IMR-90 (cell line): Measurements from ENCODE around the gene DPEP1. TPM values are rescaled to one million over a fixed set of nuclear protein-coding genes. Genes with fewer than 3 reads are reported as not detected.

Experiments used
- ATAC-seq: fragments of 200-7000 bp; cut with Tn5 transposase; 2 replicates; pipeline ENCODE4 v1.9.1; 2020; ENCODE audit warnings: low read depth, mild to moderate bottlenecking, moderate library complexity
- BruUV-seq: library from RNA; stranded (reverse); fragments of 400-500 nt; replicated peaks from 2 replicates; lab custom pipeline; 2021; lab: Mats Ljungman, UMichigan
- CTCF ChIA-PET: fragments of 300-600 bp; formaldehyde crosslinking; extraction: SDS; loops from one replicate; lab custom pipeline; 2021; ENCODE audit warnings: antibody characterized with exemption; lab: Yijun Ruan, JAX
- POLR2A ChIA-PET: fragments of 300-600 bp; sonication (Branson Sonifier 250); formaldehyde crosslinking; loops from one replicate; lab custom pipeline; 2022; ENCODE audit warnings: antibody characterized with exemption; ENCODE audit not compliant: unreplicated experiment; lab: Charles Lee
- DNase-seq: peaks from one replicate; pipeline ENCODE4 v3.0.0; 2013
- H2AFZ ChIP-seq: replicated peaks from 2 replicates; pipeline ENCODE3; 2013; ENCODE audit warnings: low read length, mild to moderate bottlenecking; ENCODE audit not compliant: poor library complexity
- H2AK5ac ChIP-seq: 2 replicates; pipeline ENCODE4 v1.6.1; 2013; ENCODE audit warnings: low read depth, low read length, inconsistent platforms
- H2AK9ac ChIP-seq: replicated peaks from 2 replicates; pipeline ENCODE3; 2013; ENCODE audit warnings: mild to moderate bottlenecking, low read depth, low read length, moderate library complexity; ENCODE audit not compliant: poor library complexity
- H2BK120ac ChIP-seq: 2 replicates; pipeline ENCODE4 v1.6.1; 2013; ENCODE audit warnings: low read depth, low read length, inconsistent platforms
- H2BK15ac ChIP-seq: 3 replicates; pipeline ENCODE4 v1.6.1; 2013; ENCODE audit warnings: low read depth, low read length, inconsistent platforms
- H2BK20ac ChIP-seq: 2 replicates; pipeline ENCODE4 v1.6.1; 2013; ENCODE audit warnings: low read depth, mild to moderate bottlenecking, inconsistent platforms, low read length, moderate library complexity
- H2BK5ac ChIP-seq: 2 replicates; pipeline ENCODE4 v1.6.1; 2013; ENCODE audit warnings: mild to moderate bottlenecking, low read depth, low read length, inconsistent platforms; ENCODE audit not compliant: poor library complexity, severe bottlenecking
- H3K14ac ChIP-seq: replicated peaks from 2 replicates; pipeline ENCODE4 v1.6.1; 2013; ENCODE audit warnings: low read depth, low read length, inconsistent platforms
- H3K18ac ChIP-seq: 2 replicates; pipeline ENCODE4 v1.6.1; 2013; ENCODE audit warnings: low read depth, low read length, control low read depth
- H3K23ac ChIP-seq: 2 replicates; pipeline ENCODE4 v1.6.1; 2013; ENCODE audit warnings: low read depth, low read length, inconsistent platforms
- H3K27ac ChIP-seq: 2 replicates; pipeline ENCODE4 v1.5.1; 2013; ENCODE audit warnings: mild to moderate bottlenecking, control low read depth, low read length; ENCODE audit not compliant: insufficient read depth
- H3K27me3 ChIP-seq: 2 replicates; pipeline ENCODE4 v1.6.1; 2013; ENCODE audit warnings: low read length; ENCODE audit not compliant: control insufficient read depth, insufficient read depth
- H3K36me3 ChIP-seq: 2 replicates; pipeline ENCODE4 v1.6.1; 2013; ENCODE audit warnings: low read length, mixed read lengths; ENCODE audit not compliant: control insufficient read depth, insufficient read depth
- H3K4ac ChIP-seq: 2 replicates; pipeline ENCODE4 v1.6.1; 2013; ENCODE audit warnings: low read depth, low read length, inconsistent platforms
- H3K4me1 ChIP-seq: 2 replicates; pipeline ENCODE4 v1.6.1; 2013; ENCODE audit warnings: low read length, mixed read lengths; ENCODE audit not compliant: control insufficient read depth, insufficient read depth
- H3K4me2 ChIP-seq: 2 replicates; pipeline ENCODE4 v1.6.1; 2013; ENCODE audit warnings: low read depth, mild to moderate bottlenecking, control low read depth, low read length, moderate library complexity
- H3K4me3 ChIP-seq: 2 replicates; pipeline ENCODE4 v1.5.1; 2013; ENCODE audit warnings: low read depth, mild to moderate bottlenecking, control low read depth, low read length, moderate library complexity; ENCODE audit not compliant: insufficient read depth
- H3K56ac ChIP-seq: 2 replicates; pipeline ENCODE4 v1.6.1; 2013; ENCODE audit warnings: low read length, inconsistent platforms; ENCODE audit not compliant: insufficient read depth; ENCODE audit errors: extremely low read depth
- H3K79me1 ChIP-seq, 2 experiments: 2 replicates each; pipeline ENCODE4 v1.6.1; 2013; ENCODE audit warnings: low read length in 2 of 2, inconsistent platforms in 1 of 2, low read depth in 1 of 2
- H3K9ac ChIP-seq: 2 replicates; pipeline ENCODE4 v1.6.1; 2013; ENCODE audit warnings: low read depth, low read length, control low read depth
- H3K9me1 ChIP-seq: 2 replicates; pipeline ENCODE4 v1.6.1; 2013; ENCODE audit warnings: low read length, inconsistent platforms; ENCODE audit not compliant: insufficient read depth
- H3K9me3 ChIP-seq: 2 replicates; pipeline ENCODE4 v1.6.1; 2013; ENCODE audit warnings: low read length; ENCODE audit not compliant: control insufficient read depth, insufficient read depth
- H4K20me1 ChIP-seq: 2 replicates; pipeline ENCODE4 v1.6.1; 2013; ENCODE audit warnings: low read length, inconsistent platforms; ENCODE audit not compliant: insufficient read depth
- H4K5ac ChIP-seq: 2 replicates; pipeline ENCODE4 v1.6.1; 2013; ENCODE audit warnings: mild to moderate bottlenecking, low read depth, low read length, control low read depth
- H4K8ac ChIP-seq, 2 experiments: 2 replicates each; pipeline ENCODE4 v1.6.1; 2013; ENCODE audit warnings: low read depth in 2 of 2, low read length in 2 of 2, control low read depth in 1 of 2, inconsistent platforms in 1 of 2
- H4K91ac ChIP-seq: 2 replicates; pipeline ENCODE4 v1.6.1; 2013; ENCODE audit warnings: low read depth, low read length, inconsistent platforms; ENCODE audit not compliant: insufficient read depth
- CEBPB ChIP-seq: IDR thresholded peaks from 2 replicates; pipeline ENCODE4 v1.6.1; 2012; ENCODE audit warnings: low read depth, low read length, improper control_type of control experiment
- CHD1 ChIP-seq: IDR thresholded peaks from 2 replicates; pipeline ENCODE4 v1.6.1; 2012; ENCODE audit warnings: low read depth, low read length, improper control_type of control experiment
- CTCF ChIP-seq: conservative IDR thresholded peaks from 2 replicates; pipeline ENCODE4 v1.5.1; 2012; ENCODE audit warnings: mild to moderate bottlenecking, low read depth, low read length, improper control_type of control experiment
- ELK1 ChIP-seq: fragments of 150-350 bp; IDR thresholded peaks from 2 replicates; pipeline ENCODE4 v1.6.1; 2016; ENCODE audit warnings: low read depth, mild to moderate bottlenecking, low read length, moderate library complexity, borderline replicate concordance
- FOS ChIP-seq: fragments of 150-350 bp; IDR thresholded peaks from 2 replicates; pipeline ENCODE4 v1.6.1; 2016; ENCODE audit warnings: low read depth, low read length
- MAFK ChIP-seq: IDR thresholded peaks from 2 replicates; pipeline ENCODE4 v1.6.1; 2012; ENCODE audit warnings: low read depth, low read length, improper control_type of control experiment
- MAZ ChIP-seq: IDR thresholded peaks from 2 replicates; pipeline ENCODE4 v1.6.1; 2012; ENCODE audit warnings: low read depth, mild to moderate bottlenecking, low read length, improper control_type of control experiment, moderate library complexity, borderline replicate concordance
- MXI1 ChIP-seq: IDR thresholded peaks from 2 replicates; pipeline ENCODE4 v1.6.1; 2012; ENCODE audit warnings: low read depth, mild to moderate bottlenecking, low read length, moderate library complexity, borderline replicate concordance
- RAD21 ChIP-seq: IDR thresholded peaks from 2 replicates; pipeline ENCODE4 v1.6.1; 2012; ENCODE audit warnings: low read length, improper control_type of control experiment
- RCOR1 ChIP-seq: IDR thresholded peaks from 2 replicates; pipeline ENCODE4 v1.6.1; 2012; ENCODE audit warnings: mild to moderate bottlenecking, low read length, improper control_type of control experiment; ENCODE audit not compliant: insufficient replicate concordance
- RFX5 ChIP-seq: IDR thresholded peaks from 2 replicates; pipeline ENCODE4 v1.8.0; 2012; ENCODE audit warnings: low read depth, mild to moderate bottlenecking, low read length, moderate library complexity
- WGBS, 2 experiments: methylation state at CpG; one replicate each; pipeline versions ENCODE4 v1.1.5 to v1.1.7; 2013; ENCODE audit warnings: missing lambda C conversion rate in 2 of 2; ENCODE audit not compliant: insufficient read length in 1 of 2; ENCODE audit errors: extremely low coverage in 2 of 2; 5-methylcytosine and 5-hydroxymethylcytosine counted together
- dilution Hi-C: fragments of 300-500 bp; cut with HindIII; formaldehyde crosslinking; loops from one replicate; pipeline ENCODE4 v1.14.3; 2018; ENCODE audit warnings: low sequenced_read_pairs; ENCODE audit not compliant: unreplicated experiment
- in situ Hi-C: fragments of 300-500 bp; cut with MboI; formaldehyde crosslinking; loops from 3 replicates; pipeline ENCODE4 v1.14.3; 2019; ENCODE audit warnings: low sequenced_read_pairs, inconsistent platforms, mixed read lengths
- intact Hi-C: fragments of 100-400 bp; cut with micrococcal nuclease; formaldehyde crosslinking; loops from 2 replicates; pipeline ENCODE4 v1.10.0; 2022
- polyA plus RNA-seq, 3 experiments: library from polyadenylated mRNA; depleted of rRNA; stranded (reverse); fragments of >200 nt; gene quantifications; 2 replicates each; pipeline ENCODE4 v1.2.3, GENCODE V29; 2012; ENCODE audit warnings: low replicate concordance in 1 of 3
- total RNA-seq: library from RNA; depleted of rRNA; stranded (reverse); fragments of >200 nt; gene quantifications from 2 replicates; pipeline ENCODE4 v1.2.3, GENCODE V29; 2012

The DPEP1 gene
- total and polyA plus RNA-seq, 2 of the 4 experiments (the other 2 are of a cell fraction) = not detected

GRCh38 chr16:89645122-89645521 lies 31.7 kb downstream of the DPEP1 start:
- ChIA-PET CTCF (no interaction called here), POLR2A (no interaction called here)
- Histone ChIP-seq H4K8ac (no peak overlapping the region), H2BK15ac (no peak overlapping the region), H3K36me3 (peaks cover 44% of the 10 kb centered on the region), H3K4ac (no peak overlapping the region), H3K4me2 (no peak overlapping the region), H2AFZ (no peak overlapping the region), H2BK120ac (no peak overlapping the region), H2AK9ac (no peak overlapping the region), H3K23ac (no peak overlapping the region), H3K9ac (no peak overlapping the region), H3K27ac (no peak overlapping the region), H4K20me1 (peaks cover 8% of the 10 kb centered on the region; the same call in 1 of the 2 replicates), H3K27me3 (no peaks in the 10 kb centered on the region), H3K56ac (no peak overlapping the region), H2BK5ac (no peak overlapping the region), H2BK20ac (no peak overlapping the region), H3K4me3 (no peak overlapping the region), H3K18ac (no peak overlapping the region), H4K5ac (no peak overlapping the region), H2AK5ac (no peak overlapping the region), H3K79me1 (peaks cover 4 to 11% of the 10 kb centered on the region in 2 experiments; a peak in 2 of 4 replicates), H4K91ac (no peak overlapping the region), H3K9me3 (no peaks in the 10 kb centered on the region), H3K9me1 (no peaks in the 10 kb centered on the region), H3K4me1 (peaks cover 2% of the 10 kb centered on the region; the same call in 1 of the 2 replicates), H3K14ac (no peak overlapping the region)
- no TSS peak for BruUV-seq
- WGBS, 2 experiments = 82% methylated on average over 4 of the region's 11 CpGs; no CpG with 5 or more reads in 1 of the 2 experiments
- dilution Hi-C loops = no loop called here
- ATAC-seq (no peak), DNase-seq (no peak)
- intact Hi-C loops = no loop called here
- no peak for TF ChIP-seq MAZ
- no peak for TF ChIP-seq RCOR1
- no peak for TF ChIP-seq CHD1
- no peak for TF ChIP-seq RFX5
- TF ChIP-seq MXI1 = no peak
- TF ChIP-seq RAD21 = no peak
- no peak for TF ChIP-seq CEBPB
- TF ChIP-seq CTCF = no peak
- TF ChIP-seq ELK1 = no peak
- TF ChIP-seq FOS = no peak
- TF ChIP-seq MAFK = no peak
- in situ Hi-C loops = no loop called here
